Activated naive CD8-positive, alpha-beta T cell treated with anti-CD3 and anti-CD28 coated beads, Interleukin-2, amount 50 U/mL, for 16 hours (primary cell): ENCODE results near the gene VIPR1.

Experiments
- DNase-seq: peaks from one replicate; pipeline ENCODE4 v3.0.0-alpha.2; 2020; ENCODE audit warnings: low read depth, low spot score

VIPR1 gene

GRCh38 chr3:42502429-42503250, at the start of gene VIPR1:
TSS of gene VIPR1 (plus strand) at chr3:42502643. CDS start at chr3:42502736, 93 bp downstream.
- peak; percentile 89 for DNase-seq

- DNase-seq = no peak
Observed at GRCh38 chr3:42456211-42456610, 46.2 kb upstream of the VIPR1 start.

- no peak for DNase-seq
Observed at GRCh38 chr3:42459151-42459550, 43.3 kb upstream of the VIPR1 start.

GRCh38 chr3:42461762-42462161, 40.7 kb upstream of the VIPR1 start:
- no peak for DNase-seq

GRCh38 chr3:42463093-42463492, 39.4 kb upstream of the VIPR1 start:
- no peak for DNase-seq

GRCh38 chr3:42468111-42468510, 34.3 kb upstream of the VIPR1 start:
- no peak for DNase-seq

GRCh38 chr3:42472555-42472954, 29.9 kb upstream of the VIPR1 start:
- DNase-seq = no peak

- DNase-seq = no peak
Observed at GRCh38 chr3:42473083-42473932, 29.1 kb upstream of the VIPR1 start.

GRCh38 chr3:42476225-42477125, 26.0 kb upstream of the VIPR1 start:
- no peak for DNase-seq

GRCh38 chr3:42477696-42478095, 24.7 kb upstream of the VIPR1 start:
- DNase-seq = no peak

- DNase-seq = no peak
Observed at GRCh38 chr3:42478830-42479229, 23.6 kb upstream of the VIPR1 start.

- DNase-seq = no peak
Observed at GRCh38 chr3:42486814-42487565, 15.5 kb upstream of the VIPR1 start.

- DNase-seq = no peak
Observed at GRCh38 chr3:42488687-42489086, 13.8 kb upstream of the VIPR1 start.

- no peak for DNase-seq
Observed at GRCh38 chr3:42489116-42489936, 13.1 kb upstream of the VIPR1 start.

- DNase-seq = no peak
Observed at GRCh38 chr3:42489937-42490227, 12.6 kb upstream of the VIPR1 start.

GRCh38 chr3:42490243-42490642, 12.2 kb upstream of the VIPR1 start:
- DNase-seq = no peak

- DNase-seq = no peak
Observed at GRCh38 chr3:42491881-42492507, 10.4 kb upstream of the VIPR1 start.

GRCh38 chr3:42492508-42493080, 9.8 kb upstream of the VIPR1 start:
- no peak for DNase-seq

- DNase-seq = no peak
Observed at GRCh38 chr3:42493126-42493797, 9.2 kb upstream of the VIPR1 start.
